Muscle layer of colon (tissue), 2 donors: ENCODE results near the gene PITPNM1.
"Not testable (repeated sequence)": the region's sequence is repeated elsewhere in the genome, so short reads cannot be mapped to it uniquely, and the experiment has no call there.

Experiments used
- H3K27ac ChIP-seq: one replicate; pipeline ENCODE4 v1.7.0; 2013; ENCODE audit warnings: low read depth, mild to moderate bottlenecking, low read length, moderate library complexity
- H3K27me3 ChIP-seq, 2 donors: one replicate each; pipeline ENCODE4 v1.7.0; 2013; ENCODE audit warnings: low read length in 2 of 2, mild to moderate bottlenecking in 2 of 2; ENCODE audit not compliant: insufficient read depth in 2 of 2, control insufficient read depth in 1 of 2
- H3K36me3 ChIP-seq: one replicate; pipeline ENCODE4 v1.7.0; 2013; ENCODE audit warnings: mild to moderate bottlenecking, low read length; ENCODE audit not compliant: insufficient read depth
- H3K4me1 ChIP-seq: one replicate; pipeline ENCODE4 v1.7.0; 2013; ENCODE audit warnings: mild to moderate bottlenecking, low read length; ENCODE audit not compliant: insufficient read depth
- H3K4me3 ChIP-seq, 2 donors: one replicate each; pipeline ENCODE4 v1.7.0; 2013; ENCODE audit warnings: low read length in 2 of 2, low read depth in 1 of 2, mild to moderate bottlenecking in 1 of 2, moderate library complexity in 1 of 2
- H3K9ac ChIP-seq: one replicate; pipeline ENCODE4 v1.7.0; 2013; ENCODE audit warnings: low read length
- H3K9me3 ChIP-seq: one replicate; pipeline ENCODE4 v1.7.0; 2013; ENCODE audit warnings: mild to moderate bottlenecking, low read length
- donor health status: abdominal sarcoma.
- donor health status: Adenocarcinoma of cecum.

PITPNM1 gene

GRCh38 chr11:67482275-67482826 lies 22.8 kb downstream of the PITPNM1 start:
- no peak overlapping the region for H3K9ac ChIP-seq
- H3K27ac ChIP-seq = peak overlapping the region; percentile 71
- H3K4me3 ChIP-seq = peak overlapping the region; percentile 30 to 71
- peaks cover 21% of the 10 kb centered on the region for H3K4me1 ChIP-seq
- H3K36me3 ChIP-seq = no peaks in the 10 kb centered on the region
- no peaks in the 10 kb centered on the region for H3K9me3 ChIP-seq
- no peaks in the 10 kb centered on the region for H3K27me3 ChIP-seq

GRCh38 chr11:67477344-67478050 lies 27.7 kb downstream of the PITPNM1 start:
- not testable (repeated sequence) for H3K4me1 ChIP-seq, H3K4me3 ChIP-seq, H3K9me3 ChIP-seq, H3K27me3 ChIP-seq, H3K36me3 ChIP-seq, H3K9ac ChIP-seq, H3K27ac ChIP-seq

DNA sequence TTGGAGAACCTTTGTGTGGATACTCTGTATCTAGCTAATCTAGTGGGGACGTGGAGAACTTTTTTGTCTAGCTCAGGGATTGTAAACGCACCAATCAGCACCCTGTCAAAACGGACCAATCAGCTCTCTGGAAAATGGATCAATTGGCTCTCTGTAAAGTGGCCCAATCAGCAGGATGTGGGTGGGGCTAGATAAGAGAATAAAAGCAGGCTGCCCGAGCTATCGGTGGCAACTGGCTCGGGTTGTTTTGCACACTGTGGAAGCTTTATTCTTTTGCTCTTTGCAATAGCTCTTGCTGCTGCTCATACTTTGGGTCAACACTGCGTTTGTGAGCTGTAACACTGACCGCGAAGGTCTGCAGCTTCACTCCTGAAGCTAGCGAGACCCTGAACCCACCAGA lies 28.5 kb downstream of the PITPNM1 start:
- not testable (repeated sequence) for H3K4me3 ChIP-seq, H3K9ac ChIP-seq, H3K36me3 ChIP-seq, H3K4me1 ChIP-seq, H3K9me3 ChIP-seq, H3K27me3 ChIP-seq, H3K27ac ChIP-seq

GRCh38 chr11:67472882-67473281 lies 32.3 kb downstream of the PITPNM1 start:
- Histone ChIP-seq H3K27me3 (no peaks in the 10 kb centered on the region), H3K36me3 (no peaks in the 10 kb centered on the region), H3K9ac (no peak overlapping the region), H3K4me3 (no peak overlapping the region), H3K4me1 (peaks cover 6% of the 10 kb centered on the region), H3K9me3 (no peaks in the 10 kb centered on the region), H3K27ac (no peak overlapping the region)

DNA sequence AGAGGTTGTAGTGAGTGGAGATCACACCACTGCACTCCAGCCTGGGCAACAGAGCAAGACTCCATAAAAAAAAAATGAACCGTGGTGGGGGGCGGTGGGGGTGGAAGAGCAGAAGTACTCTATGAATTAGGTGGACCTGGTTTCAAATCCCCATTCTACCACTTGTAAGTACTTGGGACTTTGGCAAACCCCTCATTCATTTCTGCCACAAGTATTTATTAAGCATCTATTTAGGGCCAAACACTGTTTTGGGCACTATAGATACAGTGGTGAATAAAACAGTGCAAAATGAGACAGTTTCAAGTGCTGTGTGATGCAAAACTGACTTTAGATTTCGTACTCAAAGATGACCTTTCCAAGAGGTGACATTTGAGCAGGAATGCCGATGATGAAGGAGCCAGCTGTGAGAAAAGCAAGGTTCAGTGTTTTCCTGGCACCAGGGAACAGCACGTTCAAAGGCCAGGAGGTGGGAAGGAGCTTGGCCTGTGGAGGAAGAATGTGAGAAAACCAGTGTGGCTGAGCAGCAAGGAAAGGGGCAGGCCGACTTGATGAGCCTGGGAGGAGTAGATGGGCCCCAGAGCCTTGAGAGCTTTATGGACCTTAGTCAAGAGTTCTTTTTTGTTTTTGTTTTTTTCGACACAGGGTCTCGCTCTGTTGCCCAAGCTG lies 34.7 kb downstream of the PITPNM1 start:
- Histone ChIP-seq H3K9ac (no peak overlapping the region), H3K27ac (no peak overlapping the region), H3K36me3 (no peaks in the 10 kb centered on the region), H3K4me1 (peaks cover 20% of the 10 kb centered on the region), H3K27me3 (no peaks in the 10 kb centered on the region), H3K4me3 (no peak overlapping the region), H3K9me3 (no peaks in the 10 kb centered on the region)

- H3K9me3 ChIP-seq = no peaks in the 10 kb centered on the region
- H3K36me3 ChIP-seq = no peaks in the 10 kb centered on the region
- peak overlapping the region; percentile 57 to 84 for H3K4me3 ChIP-seq
- peak overlapping the region; percentile 93 for H3K27ac ChIP-seq
- H3K9ac ChIP-seq = peak overlapping the region; percentile 37
- H3K27me3 ChIP-seq = no peaks in the 10 kb centered on the region
- H3K4me1 ChIP-seq = peaks cover 25% of the 10 kb centered on the region
These were observed 35.7 kb downstream of the PITPNM1 start for GRCh38 chr11:67469508-67469811.

DNA sequence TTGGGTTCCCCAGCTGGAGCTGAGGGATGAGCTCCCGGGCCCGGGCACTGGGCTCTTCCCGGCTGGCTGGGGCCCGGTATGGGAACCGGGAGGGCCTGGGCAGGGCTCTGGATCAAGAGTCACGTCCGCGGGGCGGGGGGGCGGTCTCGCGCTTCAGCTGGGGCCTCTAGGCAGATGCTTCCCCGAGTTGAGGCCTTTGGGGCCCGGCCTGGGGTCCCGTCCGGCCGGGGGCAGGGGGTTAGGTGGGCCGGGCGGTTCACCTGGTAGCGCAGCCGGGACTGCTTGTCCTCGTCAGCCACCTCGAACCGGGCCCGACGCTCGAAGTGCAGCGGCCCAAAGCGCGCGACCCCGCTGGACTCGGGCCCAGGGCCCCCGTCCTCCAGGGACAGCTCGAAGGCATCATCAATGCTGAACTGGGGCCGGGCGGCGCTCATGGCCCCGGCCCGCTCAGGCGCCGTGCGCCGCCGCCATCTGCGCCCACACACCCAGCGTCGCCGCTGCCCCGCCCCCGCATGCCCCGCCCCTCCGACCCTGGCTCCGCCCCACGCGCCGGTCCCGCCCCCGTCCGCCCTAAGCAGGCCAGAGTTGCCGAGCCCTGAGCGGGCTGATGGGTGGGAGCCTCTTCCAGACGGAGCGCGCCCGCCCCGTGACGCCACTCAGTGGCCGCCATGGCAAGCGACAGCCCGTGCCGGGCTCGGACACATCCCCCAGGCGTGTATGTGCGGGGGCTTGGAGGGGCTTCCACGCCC lies 36.2 kb downstream of the PITPNM1 start, which contains the start of gene TMEM134:
TMEM134 (minus strand) TSS at position 493 of the 749 bp plus-strand sequence; CDS start at position 434, 59 bp downstream.
- no peaks in the 10 kb centered on the region for H3K36me3 ChIP-seq
- H3K27ac ChIP-seq = peak within 1 kb of the TSS; percentile 99
- H3K27me3 ChIP-seq = no peaks in the 10 kb centered on the region
- H3K9me3 ChIP-seq = no peaks in the 10 kb centered on the region
- peak within 1 kb of the TSS; percentile 68 for H3K9ac ChIP-seq
- peaks cover 29% of the 10 kb centered on the region for H3K4me1 ChIP-seq
- H3K4me3 ChIP-seq = peak within 1 kb of the TSS; percentile 68 to 85

GRCh38 chr11:67468456-67468758 lies 36.8 kb downstream of the PITPNM1 start:
- Histone ChIP-seq H3K9ac (peak overlapping the region; percentile 68), H3K27ac (peak overlapping the region; percentile 99), H3K9me3 (no peaks in the 10 kb centered on the region), H3K4me1 (peaks cover 33% of the 10 kb centered on the region), H3K4me3 (peak overlapping the region; percentile 68 to 85), H3K36me3 (no peaks in the 10 kb centered on the region), H3K27me3 (no peaks in the 10 kb centered on the region)

GRCh38 chr11:67468056-67468455 lies 37.1 kb downstream of the PITPNM1 start:
- no peaks in the 10 kb centered on the region for H3K27me3 ChIP-seq
- H3K4me3 ChIP-seq = peak overlapping the region; percentile 68 to 85
- peaks cover 33% of the 10 kb centered on the region for H3K4me1 ChIP-seq
- H3K36me3 ChIP-seq = no peaks in the 10 kb centered on the region
- H3K27ac ChIP-seq = peak overlapping the region; percentile 99
- H3K9ac ChIP-seq = peak overlapping the region; percentile 68
- H3K9me3 ChIP-seq = no peaks in the 10 kb centered on the region

DNA sequence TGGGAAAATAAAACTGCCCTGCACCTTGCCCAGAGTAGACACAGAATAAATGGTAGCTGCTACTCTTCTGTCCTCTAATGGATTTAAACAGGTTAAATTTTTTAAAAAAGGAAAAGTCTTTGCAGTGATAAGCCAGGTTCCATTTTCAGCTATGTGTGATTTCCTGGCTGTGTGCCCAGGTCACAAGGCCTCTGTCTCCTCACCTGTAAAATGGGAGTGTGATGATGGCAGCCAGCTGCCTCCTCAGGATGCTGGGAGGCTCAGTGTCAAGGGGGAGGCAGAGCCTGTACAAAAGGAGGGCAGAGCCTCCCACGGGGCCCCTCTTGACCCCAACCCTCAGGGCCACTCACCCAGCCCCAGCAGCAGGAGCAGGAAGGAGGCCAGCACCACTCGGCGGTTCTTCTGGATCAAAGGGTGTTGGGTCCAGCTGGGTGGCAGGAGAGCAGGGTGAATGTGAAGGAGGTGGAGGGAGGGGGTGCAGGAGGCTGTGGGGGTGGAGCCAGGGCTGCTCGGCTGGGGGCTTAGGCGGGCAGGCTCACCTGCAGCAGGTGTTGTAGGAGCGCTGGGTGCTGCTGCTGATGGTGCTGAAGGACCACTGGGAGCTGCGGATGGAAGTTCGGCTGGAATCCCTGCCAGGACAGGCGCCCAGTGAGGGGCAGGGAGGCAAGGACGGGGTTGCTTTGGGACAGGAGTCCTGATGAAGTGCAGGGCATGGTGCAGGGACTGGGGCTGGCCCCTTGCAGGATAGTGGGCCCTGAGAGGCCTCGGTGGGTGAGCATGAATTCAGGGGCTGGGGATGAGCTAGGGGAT lies 38.0 kb downstream of the PITPNM1 start:
- Histone ChIP-seq H3K4me3 (no peak overlapping the region), H3K27ac (no peak overlapping the region), H3K36me3 (no peaks in the 10 kb centered on the region), H3K27me3 (no peaks in the 10 kb centered on the region), H3K9me3 (no peaks in the 10 kb centered on the region), H3K9ac (no peak overlapping the region), H3K4me1 (peaks cover 33% of the 10 kb centered on the region)

GRCh38 chr11:67466367-67466766 lies 38.8 kb downstream of the PITPNM1 start:
- Histone ChIP-seq H3K27me3 (no peaks in the 10 kb centered on the region), H3K9me3 (no peaks in the 10 kb centered on the region), H3K9ac (no peak overlapping the region), H3K4me1 (peaks cover 33% of the 10 kb centered on the region), H3K27ac (no peak overlapping the region), H3K36me3 (no peaks in the 10 kb centered on the region), H3K4me3 (no peak overlapping the region)
